IPS DF 6.9 (cell line): ENCODE results near the gene POLR3K.

Experiments
- DNase-seq: peaks from one replicate; pipeline ENCODE4 v3.0.0-alpha.2; 2013; ENCODE audit warnings: low read depth, low spot score
- H3K27ac ChIP-seq: one replicate; pipeline ENCODE4 v1.5.1; 2013; ENCODE audit warnings: low read length, control low read depth
- H3K27me3 ChIP-seq: 2 replicates; pipeline ENCODE4 v1.6.1; 2013; ENCODE audit warnings: mild to moderate bottlenecking, low read length; ENCODE audit not compliant: control insufficient read depth, insufficient read depth
- H3K36me3 ChIP-seq: 2 replicates; pipeline ENCODE4 v1.6.1; 2013; ENCODE audit warnings: low read length; ENCODE audit not compliant: control insufficient read depth, insufficient read depth
- H3K4me1 ChIP-seq: 2 replicates; pipeline ENCODE4 v1.6.1; 2013; ENCODE audit warnings: low read length; ENCODE audit not compliant: control insufficient read depth, insufficient read depth
- H3K4me3 ChIP-seq: 2 replicates; pipeline ENCODE4 v1.5.1; 2013; ENCODE audit warnings: mild to moderate bottlenecking, low read length
- H3K9me3 ChIP-seq: 2 replicates; pipeline ENCODE4 v1.6.1; 2013; ENCODE audit warnings: low read length, inconsistent platforms; ENCODE audit not compliant: control insufficient read depth, insufficient read depth
- WGBS: extraction: QIAGEN DNeasy Blood & Tissue Kit; methylation state at CpG from one replicate; pipeline ENCODE4 v1.1.7; 2013; ENCODE audit warnings: mixed read lengths, missing lambda C conversion rate; ENCODE audit not compliant: insufficient read length, insufficient coverage; 5-methylcytosine and 5-hydroxymethylcytosine counted together

The POLR3K gene

GRCh38 chr16:63466-63865 lies 10.1 kb upstream of the POLR3K start:
- no peaks in the 10 kb centered on the region for H3K9me3 ChIP-seq
- no peaks in the 10 kb centered on the region; the same call in 1 of the 2 replicates for H3K4me1 ChIP-seq
- H3K36me3 ChIP-seq: peaks cover 21% of the 10 kb centered on the region
- no peak overlapping the region for H3K4me3 ChIP-seq
- no peak overlapping the region for H3K27ac ChIP-seq
- H3K27me3 ChIP-seq: no peaks in the 10 kb centered on the region
- WGBS: no CpG with 5 or more reads among the region's 16 CpGs
- no peak for DNase-seq

GRCh38 chr16:62968-63391 lies 9.6 kb upstream of the POLR3K start:
- H3K27me3 ChIP-seq: no peaks in the 10 kb centered on the region
- DNase-seq: no peak
- WGBS: no CpG with 5 or more reads among the region's 21 CpGs
- no peak overlapping the region for H3K27ac ChIP-seq
- H3K4me1 ChIP-seq: no peaks in the 10 kb centered on the region
- H3K4me3 ChIP-seq: no peak overlapping the region
- peaks cover 26% of the 10 kb centered on the region for H3K36me3 ChIP-seq
- H3K9me3 ChIP-seq: no peaks in the 10 kb centered on the region

GRCh38 chr16:62283-62967 lies 9.0 kb upstream of the POLR3K start:
- no peaks in the 10 kb centered on the region for H3K27me3 ChIP-seq
- no peaks in the 10 kb centered on the region for H3K9me3 ChIP-seq
- peaks cover 26% of the 10 kb centered on the region for H3K36me3 ChIP-seq
- no CpG with 5 or more reads among the region's 34 CpGs for WGBS
- H3K27ac ChIP-seq: no peak overlapping the region
- no peak for DNase-seq
- no peak overlapping the region for H3K4me3 ChIP-seq
- no peaks in the 10 kb centered on the region for H3K4me1 ChIP-seq

GRCh38 chr16:61879-62281 lies 8.5 kb upstream of the POLR3K start:
- Histone ChIP-seq H3K27me3 (no peaks in the 10 kb centered on the region), H3K27ac (no peak overlapping the region), H3K4me1 (no peaks in the 10 kb centered on the region), H3K9me3 (no peaks in the 10 kb centered on the region), H3K36me3 (peaks cover 31% of the 10 kb centered on the region), H3K4me3 (no peak overlapping the region)
- no peak for DNase-seq
- WGBS: no CpG with 5 or more reads among the region's 32 CpGs

GRCh38 chr16:60929-61878 lies 7.8 kb upstream of the POLR3K start:
- H3K27ac ChIP-seq: no peak overlapping the region
- DNase-seq: no peak
- H3K27me3 ChIP-seq: no peaks in the 10 kb centered on the region
- H3K4me1 ChIP-seq: no peaks in the 10 kb centered on the region
- no peaks in the 10 kb centered on the region for H3K9me3 ChIP-seq
- no CpG with 5 or more reads among the region's 89 CpGs for WGBS
- H3K36me3 ChIP-seq: peaks cover 37% of the 10 kb centered on the region
- H3K4me3 ChIP-seq: no peak overlapping the region

GRCh38 chr16:60166-60565 lies 6.8 kb upstream of the POLR3K start:
- Histone ChIP-seq H3K4me3 (no peak overlapping the region), H3K27ac (no peak overlapping the region), H3K9me3 (no peaks in the 10 kb centered on the region), H3K27me3 (no peaks in the 10 kb centered on the region), H3K36me3 (peaks cover 44% of the 10 kb centered on the region), H3K4me1 (no peaks in the 10 kb centered on the region)
- no peak for DNase-seq
- WGBS: no CpG with 5 or more reads among the region's 11 CpGs

- Histone ChIP-seq H3K27ac (no peak overlapping the region), H3K36me3 (peaks cover 44% of the 10 kb centered on the region), H3K9me3 (no peaks in the 10 kb centered on the region), H3K4me3 (no peak overlapping the region), H3K27me3 (no peaks in the 10 kb centered on the region), H3K4me1 (no peaks in the 10 kb centered on the region)
- no CpG with 5 or more reads among the region's 14 CpGs for WGBS
- no peak for DNase-seq
These were observed 6.1 kb upstream of the POLR3K start for GRCh38 chr16:59440-60059.

- no peak overlapping the region for H3K27ac ChIP-seq
- no peaks in the 10 kb centered on the region for H3K9me3 ChIP-seq
- peaks cover 44% of the 10 kb centered on the region for H3K36me3 ChIP-seq
- H3K4me1 ChIP-seq: no peaks in the 10 kb centered on the region
- no peaks in the 10 kb centered on the region for H3K27me3 ChIP-seq
- DNase-seq: no peak
- H3K4me3 ChIP-seq: no peak overlapping the region
- no CpG with 5 or more reads among the region's 29 CpGs for whole genome bisulfite sequencing
These were observed 5.4 kb upstream of the POLR3K start for GRCh38 chr16:58491-59439.

- Histone ChIP-seq H3K27ac (no peak overlapping the region), H3K9me3 (no peaks in the 10 kb centered on the region), H3K36me3 (peaks cover 38% of the 10 kb centered on the region)
These were observed 4.3 kb upstream of the POLR3K start for GRCh38 chr16:57711-58110.

More at GRCh38 chr16:57711-58110, 4.3 kb upstream of the POLR3K start:
- no peaks in the 10 kb centered on the region for H3K4me1 ChIP-seq
- no peak for DNase-seq
- H3K27me3 ChIP-seq: no peaks in the 10 kb centered on the region
- no peak overlapping the region for H3K4me3 ChIP-seq
- WGBS: no CpG with 5 or more reads among the region's 8 CpGs
